H1 (cell line): ENCODE data around the gene CDKN2A. TPM values are rescaled to one million over a fixed set of nuclear protein-coding genes. Genes with fewer than 3 reads are reported as not detected.

Experiments used
- ATF3 ChIP-seq: IDR thresholded peaks from 2 replicates; pipeline ENCODE4 v1.6.1; 2011; ENCODE audit warnings: low read depth, mild to moderate bottlenecking, low read length; ENCODE audit not compliant: insufficient read depth
- CBX8 ChIP-seq: fragments of 300-800, 300-1000 bp; sonication (generic); IDR thresholded peaks from 2 replicates; pipeline ENCODE4 v1.7.1; 2016; ENCODE audit warnings: low read depth, low read length, borderline replicate concordance
- E2F6 ChIP-seq: IDR thresholded peaks from 2 replicates; pipeline ENCODE4 v1.6.1; 2012; ENCODE audit warnings: inconsistent platforms
- EP300 ChIP-seq, 2 experiments: IDR thresholded peaks; 1 replicate in 1 of 2; 2 replicates in 1 of 2; pipeline ENCODE4 v1.6.1; 2011 to 2012; ENCODE audit warnings: low read depth in 2 of 2, low read length in 2 of 2, mild to moderate bottlenecking in 2 of 2, borderline replicate concordance in 1 of 2, inconsistent platforms in 1 of 2, moderate library complexity in 1 of 2
- HDAC2 ChIP-seq, 2 experiments: fragments of 300-600 bp in 1 of 2; sonication (generic) in 1 of 2; IDR thresholded peaks; 2 replicates each; pipeline ENCODE4 v1.6.1; 2011 to 2012; ENCODE audit warnings: low read depth in 2 of 2, low read length in 2 of 2, mild to moderate bottlenecking in 2 of 2, moderate library complexity in 2 of 2, borderline replicate concordance in 1 of 2, inconsistent platforms in 1 of 2
- HDAC6 ChIP-seq: IDR thresholded peaks from one replicate; pipeline ENCODE4 v1.7.1; 2012; ENCODE audit warnings: low read depth, mild to moderate bottlenecking, inconsistent platforms, low read length, moderate library complexity
- JUN ChIP-seq: IDR thresholded peaks from 2 replicates; pipeline ENCODE4 v1.6.1; 2011; ENCODE audit warnings: low read depth, mild to moderate bottlenecking, improper control_type of control experiment, low read length
- NRF1 ChIP-seq: IDR thresholded peaks from 2 replicates; pipeline ENCODE4 v1.6.1; 2011; ENCODE audit warnings: mild to moderate bottlenecking, low read depth, low read length, improper control_type of control experiment
- PHF8 ChIP-seq: fragments of 200-600 bp; sonication (generic); conservative IDR thresholded peaks from 2 replicates; pipeline ENCODE4 v1.7.1; 2012; ENCODE audit warnings: low read depth, mild to moderate bottlenecking, inconsistent platforms, low read length, moderate library complexity
- POU5F1 ChIP-seq: IDR thresholded peaks from 2 replicates; pipeline ENCODE4 v1.6.1; 2011; ENCODE audit warnings: low read depth, mild to moderate bottlenecking, low read length, moderate library complexity
- RFX5 ChIP-seq: IDR thresholded peaks from 2 replicates; pipeline ENCODE4 v1.6.1; 2011; ENCODE audit warnings: low read depth, low read length, improper control_type of control experiment, borderline replicate concordance
- RXRA ChIP-seq: IDR thresholded peaks from 2 replicates; pipeline ENCODE4 v1.6.1; 2011; ENCODE audit warnings: low read depth, mild to moderate bottlenecking, low read length, moderate library complexity; ENCODE audit not compliant: insufficient read depth
- SAP30 ChIP-seq: fragments of 300-600 bp; sonication (generic); IDR thresholded peaks from 2 replicates; pipeline ENCODE4 v1.7.1; 2012; ENCODE audit warnings: low read length, moderate library complexity, mild to moderate bottlenecking, inconsistent platforms; ENCODE audit not compliant: insufficient read depth, insufficient replicate concordance
- SIX5 ChIP-seq: IDR thresholded peaks from 2 replicates; pipeline ENCODE4 v1.6.1; 2011; ENCODE audit warnings: mild to moderate bottlenecking, low read depth, low read length
- TAF7 ChIP-seq: optimal IDR thresholded peaks from 2 replicates; pipeline ENCODE3; 2011; ENCODE audit warnings: low read depth, mild to moderate bottlenecking, inconsistent platforms, low read length, moderate library complexity, borderline replicate concordance
- TCF12 ChIP-seq: IDR thresholded peaks from 2 replicates; pipeline ENCODE4 v1.6.1; 2011; ENCODE audit warnings: low read depth, mild to moderate bottlenecking, low read length
- TEAD4 ChIP-seq: IDR thresholded peaks from 2 replicates; pipeline ENCODE4 v1.6.1; 2012; ENCODE audit warnings: low read depth, low read length, inconsistent platforms, mixed read lengths
- ZNF274 ChIP-seq: IDR thresholded peaks from 2 replicates; pipeline ENCODE4 v1.7.0; 2012; ENCODE audit warnings: low read length, borderline replicate concordance; ENCODE audit errors: extremely low read depth
- polyA plus RNA-seq, 7 experiments: library from polyadenylated mRNA; depleted of rRNA in 3 of 7; stranded (reverse) in 5 of 7; unstranded in 2 of 7; fragments of >200 nt in 5 of 7; fragments of 200-250 nt in 2 of 7; gene quantifications; 1 replicate in 5 of 7; 2 replicates in 1 of 7; 4 replicates in 1 of 7; pipeline versions ENCODE4 v1.2.1 to v1.2.3, GENCODE V29; 2011 to 2013; ENCODE audit warnings: missing spikeins in 2 of 7, mixed read lengths in 2 of 7
- total RNA-seq: library from RNA; stranded (reverse); fragmentation: NEBNext Ultra II Directional; extraction: Animal tissue kit (Norgen Biotek cat#: 25700); gene quantifications from 2 replicates; pipeline ENCODE4 v1.2.1, GENCODE V29; 2021
- TF ChIP-seq, protein P1 (sequence below), 3 experiments: IDR thresholded peaks; 1 replicate in 2 of 3; 2 replicates in 1 of 3; pipeline versions ENCODE4 v1.5.1 to v1.6.1; 2011; ENCODE audit warnings: low read length in 3 of 3, mild to moderate bottlenecking in 3 of 3, inconsistent platforms in 2 of 3, low read depth in 1 of 3, moderate library complexity in 1 of 3; ENCODE audit not compliant: insufficient read depth in 1 of 3; ENCODE audit errors: control extremely low read depth in 1 of 3

The CDKN2A gene
- total and polyA plus RNA-seq, 2 of the 8 experiments (the other 6 are each of a cell fraction or from before 2014, with no cell fraction given), result 0.51 to 0.73 TPM

GRCh38 chr9:22008717-22009505, 14.7 kb upstream of the CDKN2A start, which contains the start of gene CDKN2B (continued):
- TF ChIP-seq HDAC2 (IDR thresholded peaks at IDR 0.05; ENCODE audit: borderline replicate concordance in 1 of 2, low read depth in 2 of 2, low read length in 2 of 2) (peak in 1 of 2 experiments; percentile 87; a peak in 1 of 4 replicates), TCF12 (0 out of 2 replicates have a peak, but pooled peaks have one; percentile 70), NRF1 (peak; percentile 75), JUN (no peak), TEAD4 (peak; percentile 44), POU5F1 (no peak), CBX8 (no peak), ZNF274 (no peak), RXRA (no peak), SIX5 (no peak), PHF8 (0 out of 2 replicates have a peak, but pooled peaks have one; percentile 45), ATF3 (no peak), TAF7 (no peak), EP300 (IDR thresholded peaks at IDR 0.05; ENCODE audit: borderline replicate concordance in 1 of 2, low read depth in 2 of 2, low read length in 2 of 2) (no peak), RFX5 (no peak), HDAC6 (no peak), SAP30 (no peak), E2F6 (peak; percentile 19; the same call in 1 of the 2 replicates)
- TF ChIP-seq, protein P1, sequence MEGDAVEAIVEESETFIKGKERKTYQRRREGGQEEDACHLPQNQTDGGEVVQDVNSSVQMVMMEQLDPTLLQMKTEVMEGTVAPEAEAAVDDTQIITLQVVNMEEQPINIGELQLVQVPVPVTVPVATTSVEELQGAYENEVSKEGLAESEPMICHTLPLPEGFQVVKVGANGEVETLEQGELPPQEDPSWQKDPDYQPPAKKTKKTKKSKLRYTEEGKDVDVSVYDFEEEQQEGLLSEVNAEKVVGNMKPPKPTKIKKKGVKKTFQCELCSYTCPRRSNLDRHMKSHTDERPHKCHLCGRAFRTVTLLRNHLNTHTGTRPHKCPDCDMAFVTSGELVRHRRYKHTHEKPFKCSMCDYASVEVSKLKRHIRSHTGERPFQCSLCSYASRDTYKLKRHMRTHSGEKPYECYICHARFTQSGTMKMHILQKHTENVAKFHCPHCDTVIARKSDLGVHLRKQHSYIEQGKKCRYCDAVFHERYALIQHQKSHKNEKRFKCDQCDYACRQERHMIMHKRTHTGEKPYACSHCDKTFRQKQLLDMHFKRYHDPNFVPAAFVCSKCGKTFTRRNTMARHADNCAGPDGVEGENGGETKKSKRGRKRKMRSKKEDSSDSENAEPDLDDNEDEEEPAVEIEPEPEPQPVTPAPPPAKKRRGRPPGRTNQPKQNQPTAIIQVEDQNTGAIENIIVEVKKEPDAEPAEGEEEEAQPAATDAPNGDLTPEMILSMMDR (IDR thresholded peaks at IDR 0.05; ENCODE audit: control extremely low read depth in 1 of 3, insufficient read depth in 1 of 3, low read depth in 1 of 3, low read length in 3 of 3), result peak; percentile 82 to 88 (median 88)
